H1 (cell line): Measurements from ENCODE around the gene IQCF6. TPM values are rescaled to one million over a fixed set of nuclear protein-coding genes. Genes with fewer than 3 reads are reported as not detected.
A peak's percentile ranks its signal among the peaks of the same experiment; 100 is the strongest.

Source experiments
- BACH1 ChIP-seq: IDR thresholded peaks from 2 replicates; pipeline ENCODE4 v1.6.1; 2012; ENCODE audit warnings: low read length, improper control_type of control experiment
- CHD2 ChIP-seq: IDR thresholded peaks from 2 replicates; pipeline ENCODE4 v1.6.1; 2012; ENCODE audit warnings: low read length, improper control_type of control experiment
- CTBP2 ChIP-seq: IDR thresholded peaks from 2 replicates; pipeline ENCODE4 v1.7.0; 2011; ENCODE audit warnings: borderline replicate concordance, mild to moderate bottlenecking, moderate library complexity, mixed read lengths, low read length; ENCODE audit not compliant: insufficient read depth, insufficient read length
- KDM1A ChIP-seq: fragments of 200-600, 300-600 bp; sonication (generic); IDR thresholded peaks from 2 replicates; pipeline ENCODE4 v1.7.1; 2016; ENCODE audit warnings: mild to moderate bottlenecking, low read length, borderline replicate concordance
- POLR2A ChIP-seq, 2 experiments: IDR thresholded peaks; 1 replicate in 1 of 2; 2 replicates in 1 of 2; pipeline ENCODE4 v1.6.1; 2011; ENCODE audit warnings: low read depth in 2 of 2, low read length in 2 of 2, mild to moderate bottlenecking in 2 of 2; ENCODE audit errors: control extremely low read depth in 1 of 2
- SRF ChIP-seq: IDR thresholded peaks from 2 replicates; pipeline ENCODE4 v1.6.1; 2011; ENCODE audit warnings: mild to moderate bottlenecking, low read depth, low read length, moderate library complexity
- polyA plus RNA-seq, 7 experiments: library from polyadenylated mRNA; depleted of rRNA in 3 of 7; stranded (reverse) in 5 of 7; unstranded in 2 of 7; fragments of >200 nt in 5 of 7; fragments of 200-250 nt in 2 of 7; gene quantifications; 1 replicate in 5 of 7; 2 replicates in 1 of 7; 4 replicates in 1 of 7; pipeline versions ENCODE4 v1.2.1 to v1.2.3, GENCODE V29; 2011 to 2013; ENCODE audit warnings: missing spikeins in 2 of 7, mixed read lengths in 2 of 7
- total RNA-seq: library from RNA; stranded (reverse); fragmentation: NEBNext Ultra II Directional; extraction: Animal tissue kit (Norgen Biotek cat#: 25700); gene quantifications from 2 replicates; pipeline ENCODE4 v1.2.1, GENCODE V29; 2021

Gene IQCF6
- total and polyA plus RNA-seq, 2 of the 8 experiments (the other 6 are each of a cell fraction or from before 2014, with no cell fraction given), result not detected

DNA sequence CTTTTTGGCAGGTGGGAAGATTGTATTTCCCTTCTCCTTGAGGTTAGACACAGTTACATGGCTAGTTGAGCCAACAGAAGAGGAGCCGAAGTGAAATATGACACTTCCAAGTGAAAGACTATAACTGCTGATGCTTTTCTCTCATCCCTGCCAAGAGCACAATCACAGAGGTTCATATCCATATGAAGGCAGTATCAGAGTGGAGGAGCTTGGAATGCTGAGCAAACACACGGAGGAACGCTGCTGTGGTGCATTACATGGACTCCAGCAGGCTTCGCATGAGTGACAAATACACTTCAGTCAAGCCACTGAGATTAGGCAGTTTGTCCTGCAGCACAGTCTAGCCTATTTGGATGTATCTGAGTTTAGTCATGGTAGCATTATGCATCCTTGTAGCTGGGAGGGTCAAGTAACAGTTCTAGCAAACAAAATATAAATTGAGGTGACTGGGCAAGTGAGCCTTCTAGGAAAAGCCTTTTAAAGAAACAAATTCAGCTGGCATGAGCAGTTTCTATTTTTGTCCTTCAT is 5.4 kb downstream of the IQCF6 start (continued):
- TF ChIP-seq BACH1 (0 out of 2 replicates have a peak, but pooled peaks have one; percentile 22), POLR2A (IDR thresholded peaks at IDR 0.05; ENCODE audit: control extremely low read depth in 1 of 2, low read depth in 2 of 2, low read length in 2 of 2) (no peak), CHD2 (no peak), KDM1A (no peak; the same call in 1 of the 2 replicates), CTBP2 (no peak), SRF (no peak)
